PC-3 (cell line): ENCODE results near the gene HUS1. TPM values are rescaled to one million over a fixed set of nuclear protein-coding genes. Genes with fewer than 3 reads are reported as not detected.

ENCODE experiments used
- ATAC-seq: fragments of 200-7000 bp; cut with Tn5 transposase; 2 replicates; pipeline ENCODE4 v1.9.1; 2020; ENCODE audit warnings: mild to moderate bottlenecking, moderate library complexity
- BruUV-seq: library from RNA; stranded (reverse); fragments of 400-500 nt; replicated peaks from 2 replicates; lab custom pipeline; 2021; lab: Mats Ljungman, UMichigan
- CTCF ChIA-PET: fragments of 300-600 bp; sonication (Branson Sonifier 250); formaldehyde crosslinking; loops from one replicate; lab custom pipeline; 2022; ENCODE audit warnings: antibody characterized with exemption; lab: Charles Lee
- POLR2A ChIA-PET: fragments of 300-600 bp; sonication (Branson Sonifier 250); formaldehyde crosslinking; loops from one replicate; lab custom pipeline; 2022; ENCODE audit warnings: antibody characterized with exemption; ENCODE audit not compliant: unreplicated experiment; lab: Charles Lee
- DNase-seq: peaks from one replicate; pipeline ENCODE4 v3.0.0-alpha.2; 2015
- H2AFZ ChIP-seq: fragments of 300-600 bp; sonication (generic); 2 replicates; pipeline ENCODE4 v1.6.0; 2016; ENCODE audit warnings: antibody characterized with exemption, low read length
- H3F3A ChIP-seq: fragments of 300-600 bp; sonication (generic); one replicate; pipeline ENCODE4 v1.6.0; 2017; ENCODE audit warnings: antibody characterized with exemption, low read length, control low read depth, mild to moderate bottlenecking; ENCODE audit not compliant: unreplicated experiment
- H3K27ac ChIP-seq: fragments of 300-600 bp; sonication (generic); 2 replicates; pipeline ENCODE4 v1.5.1; 2016; ENCODE audit warnings: mild to moderate bottlenecking, low read length
- H3K27me3 ChIP-seq: fragments of 300-600 bp; sonication (generic); 2 replicates; pipeline ENCODE4 v1.6.1; 2016; ENCODE audit warnings: low read length, mixed read lengths
- H3K36me3 ChIP-seq: fragments of 300-600 bp; sonication (generic); 2 replicates; pipeline ENCODE4 v1.6.1; 2016; ENCODE audit warnings: low read depth, mixed run types, low read length, mixed read lengths
- H3K4me1 ChIP-seq: fragments of 300-600 bp; sonication (generic); 2 replicates; pipeline ENCODE4 v1.5.1; 2016; ENCODE audit warnings: low read length; ENCODE audit not compliant: insufficient read depth
- H3K4me2 ChIP-seq: fragments of 300-600 bp; sonication (generic); 2 replicates; pipeline ENCODE4 v1.6.0; 2016; ENCODE audit warnings: low read length
- H3K4me3 ChIP-seq: fragments of 300-600 bp; sonication (generic); 2 replicates; pipeline ENCODE4 v1.5.1; 2016; ENCODE audit warnings: mild to moderate bottlenecking, low read length, mixed read lengths
- H3K79me2 ChIP-seq: fragments of 300-600 bp; sonication (generic); 2 replicates; pipeline ENCODE4 v1.6.1; 2017; ENCODE audit warnings: low read length, mixed read lengths
- H3K9ac ChIP-seq: fragments of 300-600 bp; sonication (generic); 2 replicates; pipeline ENCODE4 v1.6.0; 2016; ENCODE audit warnings: mild to moderate bottlenecking, low read length
- H3K9me2 ChIP-seq: fragments of 300-600 bp; sonication (generic); replicated peaks from 2 replicates; pipeline ENCODE4 v1.6.1; 2016; ENCODE audit warnings: mixed run types, low read length, mixed read lengths
- H3K9me3 ChIP-seq: fragments of 300-600 bp; sonication (generic); 2 replicates; pipeline ENCODE4 v1.6.1; 2016; ENCODE audit warnings: low read length, mixed read lengths
- H4K20me1 ChIP-seq: fragments of 300-600 bp; sonication (generic); 2 replicates; pipeline ENCODE4 v1.6.1; 2016; ENCODE audit warnings: low read length, mixed read lengths
- EZH2 ChIP-seq: fragments of 300-600 bp; sonication (generic); IDR thresholded peaks from one replicate; pipeline ENCODE4 v1.6.1; 2017; ENCODE audit warnings: antibody characterized with exemption, mild to moderate bottlenecking, low read length; ENCODE audit not compliant: unreplicated experiment
- EZH2phosphoT487 ChIP-seq: fragments of 300-600 bp; sonication (generic); IDR thresholded peaks from 2 replicates; pipeline ENCODE4 v1.6.1; 2018; ENCODE audit warnings: mild to moderate bottlenecking, antibody characterized with exemption, low read length, borderline replicate concordance
- intact Hi-C: fragments of 100-400 bp; cut with micrococcal nuclease; formaldehyde crosslinking; loops from 2 replicates; pipeline ENCODE4 v1.9.0; 2023
- total RNA-seq: library from RNA; depleted of rRNA; stranded (reverse); fragments of >200 nt; gene quantifications from 2 replicates; pipeline ENCODE4 v1.2.3, GENCODE V29; 2014
- TF ChIP-seq, protein P1 (sequence below): fragments of 300-600 bp; sonication (generic); conservative IDR thresholded peaks from 2 replicates; pipeline ENCODE4 v1.5.1; 2017; ENCODE audit warnings: antibody characterized with exemption, low read depth, mild to moderate bottlenecking, low read length

HUS1 gene
- total RNA-seq, 1 experiment from 2014 or later, result 23.2 TPM

DNA sequence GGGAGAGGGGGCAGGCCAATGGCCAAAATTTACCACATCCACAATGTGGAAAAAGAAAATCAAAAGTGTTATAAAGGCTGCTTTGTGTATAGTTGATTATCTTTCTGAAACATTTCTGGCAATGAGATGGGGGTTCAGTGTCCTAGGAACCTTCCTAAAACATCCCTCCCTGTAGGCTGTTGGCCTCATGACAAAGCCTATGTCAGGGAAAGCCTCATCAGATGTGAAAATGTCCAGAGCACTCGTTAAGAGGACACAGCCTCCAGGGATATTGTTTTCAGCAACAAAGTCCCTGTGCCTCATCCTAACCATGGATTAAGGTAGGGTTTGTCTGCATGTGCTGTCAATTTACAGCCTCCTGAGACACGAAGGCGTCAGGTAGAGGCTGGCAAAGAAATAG lies 32.5 kb upstream of the HUS1 start:
- H3K9ac ChIP-seq, result no peak overlapping the region
- no peaks in the 10 kb centered on the region for H3K9me2 ChIP-seq
- ChIA-PET CTCF (no interaction called here), POLR2A (no interaction called here)
- no peak overlapping the region for H3K27ac ChIP-seq
- TF ChIP-seq, protein P1, sequence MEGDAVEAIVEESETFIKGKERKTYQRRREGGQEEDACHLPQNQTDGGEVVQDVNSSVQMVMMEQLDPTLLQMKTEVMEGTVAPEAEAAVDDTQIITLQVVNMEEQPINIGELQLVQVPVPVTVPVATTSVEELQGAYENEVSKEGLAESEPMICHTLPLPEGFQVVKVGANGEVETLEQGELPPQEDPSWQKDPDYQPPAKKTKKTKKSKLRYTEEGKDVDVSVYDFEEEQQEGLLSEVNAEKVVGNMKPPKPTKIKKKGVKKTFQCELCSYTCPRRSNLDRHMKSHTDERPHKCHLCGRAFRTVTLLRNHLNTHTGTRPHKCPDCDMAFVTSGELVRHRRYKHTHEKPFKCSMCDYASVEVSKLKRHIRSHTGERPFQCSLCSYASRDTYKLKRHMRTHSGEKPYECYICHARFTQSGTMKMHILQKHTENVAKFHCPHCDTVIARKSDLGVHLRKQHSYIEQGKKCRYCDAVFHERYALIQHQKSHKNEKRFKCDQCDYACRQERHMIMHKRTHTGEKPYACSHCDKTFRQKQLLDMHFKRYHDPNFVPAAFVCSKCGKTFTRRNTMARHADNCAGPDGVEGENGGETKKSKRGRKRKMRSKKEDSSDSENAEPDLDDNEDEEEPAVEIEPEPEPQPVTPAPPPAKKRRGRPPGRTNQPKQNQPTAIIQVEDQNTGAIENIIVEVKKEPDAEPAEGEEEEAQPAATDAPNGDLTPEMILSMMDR, result no peak
- no peak for TF ChIP-seq EZH2
- no peak for TF ChIP-seq EZH2phosphoT487
- H3K4me1 ChIP-seq, result no peaks in the 10 kb centered on the region
- no TSS peak for BruUV-seq
- H3K36me3 ChIP-seq, result no peaks in the 10 kb centered on the region
- ATAC-seq (no peak), DNase-seq (no peak)
- no peaks in the 10 kb centered on the region for H3K9me3 ChIP-seq
- intact Hi-C loops, result no loop called here
- no peak overlapping the region for H3K4me2 ChIP-seq
- no peak overlapping the region for H2AFZ ChIP-seq
- H3K27me3 ChIP-seq, result no peaks in the 10 kb centered on the region
- H3K79me2 ChIP-seq, result no peaks in the 10 kb centered on the region
- H3F3A ChIP-seq, result no peaks in the 10 kb centered on the region
- H4K20me1 ChIP-seq, result no peaks in the 10 kb centered on the region
- H3K4me3 ChIP-seq, result no peak overlapping the region

DNA sequence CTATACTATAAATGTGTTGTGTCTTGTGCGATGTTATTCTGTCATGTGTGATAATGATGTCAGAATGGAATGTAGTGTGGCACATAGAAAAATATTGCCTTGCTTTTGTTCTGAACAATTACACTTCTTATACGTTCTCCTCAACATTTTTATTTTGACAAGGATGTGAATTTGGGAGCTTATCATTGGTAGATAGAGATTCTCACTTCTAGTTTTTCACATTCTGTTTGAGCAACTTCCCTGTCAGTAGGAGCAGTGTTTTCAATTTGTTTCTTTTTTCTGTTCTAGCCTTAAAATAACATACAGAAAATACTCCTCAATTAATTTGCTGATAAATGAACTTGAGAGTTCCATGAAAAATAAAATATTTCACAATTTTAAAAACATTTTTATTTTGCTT lies 31.9 kb upstream of the HUS1 start:
- BruUV-seq, result no TSS peak
- Histone ChIP-seq H3K27me3 (no peaks in the 10 kb centered on the region), H3K79me2 (no peaks in the 10 kb centered on the region), H3K4me2 (no peak overlapping the region), H3F3A (no peaks in the 10 kb centered on the region), H3K9me3 (no peaks in the 10 kb centered on the region), H3K4me1 (no peaks in the 10 kb centered on the region), H3K9ac (no peak overlapping the region), H3K36me3 (no peaks in the 10 kb centered on the region), H2AFZ (no peak overlapping the region), H4K20me1 (no peaks in the 10 kb centered on the region), H3K9me2 (no peaks in the 10 kb centered on the region), H3K27ac (no peak overlapping the region), H3K4me3 (no peak overlapping the region)
- ChIA-PET CTCF (no interaction called here), POLR2A (interaction anchor here (0.5 kb wide), 1 partner anchor 72 kb away, joined by 3 read pairs; no protein-coding TSS in a partner anchor)
- DNase-seq, result no peak
- intact Hi-C loops, result no loop called here
- no peak for ATAC-seq
- no peak for TF ChIP-seq EZH2
- TF ChIP-seq, protein P1, result no peak
- no peak for TF ChIP-seq EZH2phosphoT487

- Histone ChIP-seq H3K4me2 (no peak overlapping the region), H4K20me1 (no peaks in the 10 kb centered on the region), H3K36me3 (no peaks in the 10 kb centered on the region), H3K9me3 (no peaks in the 10 kb centered on the region), H3K79me2 (no peaks in the 10 kb centered on the region), H3K9me2 (no peaks in the 10 kb centered on the region), H3K4me3 (no peak overlapping the region), H3F3A (no peaks in the 10 kb centered on the region), H3K27me3 (no peaks in the 10 kb centered on the region), H3K9ac (no peak overlapping the region), H2AFZ (no peak overlapping the region), H3K4me1 (no peaks in the 10 kb centered on the region), H3K27ac (no peak overlapping the region)
- ChIA-PET POLR2A (no interaction called here), CTCF (no interaction called here)
- TF ChIP-seq EZH2phosphoT487, result no peak
- TF ChIP-seq EZH2, result no peak
- TF ChIP-seq, protein P1, result no peak
- intact Hi-C loops, result no loop called here
- ATAC-seq, result no peak
- no peak for DNase-seq
- BruUV-seq, result no TSS peak
Measured at GRCh38 chr7:48009954-48010353, 30.5 kb upstream of the HUS1 start.
